ENCODE results near the gene SPEN.
"Not testable (repeated sequence)": the region's sequence is repeated elsewhere in the genome, so short reads cannot be mapped to it uniquely, and the experiment has no call there.

The SPEN gene

DNA sequence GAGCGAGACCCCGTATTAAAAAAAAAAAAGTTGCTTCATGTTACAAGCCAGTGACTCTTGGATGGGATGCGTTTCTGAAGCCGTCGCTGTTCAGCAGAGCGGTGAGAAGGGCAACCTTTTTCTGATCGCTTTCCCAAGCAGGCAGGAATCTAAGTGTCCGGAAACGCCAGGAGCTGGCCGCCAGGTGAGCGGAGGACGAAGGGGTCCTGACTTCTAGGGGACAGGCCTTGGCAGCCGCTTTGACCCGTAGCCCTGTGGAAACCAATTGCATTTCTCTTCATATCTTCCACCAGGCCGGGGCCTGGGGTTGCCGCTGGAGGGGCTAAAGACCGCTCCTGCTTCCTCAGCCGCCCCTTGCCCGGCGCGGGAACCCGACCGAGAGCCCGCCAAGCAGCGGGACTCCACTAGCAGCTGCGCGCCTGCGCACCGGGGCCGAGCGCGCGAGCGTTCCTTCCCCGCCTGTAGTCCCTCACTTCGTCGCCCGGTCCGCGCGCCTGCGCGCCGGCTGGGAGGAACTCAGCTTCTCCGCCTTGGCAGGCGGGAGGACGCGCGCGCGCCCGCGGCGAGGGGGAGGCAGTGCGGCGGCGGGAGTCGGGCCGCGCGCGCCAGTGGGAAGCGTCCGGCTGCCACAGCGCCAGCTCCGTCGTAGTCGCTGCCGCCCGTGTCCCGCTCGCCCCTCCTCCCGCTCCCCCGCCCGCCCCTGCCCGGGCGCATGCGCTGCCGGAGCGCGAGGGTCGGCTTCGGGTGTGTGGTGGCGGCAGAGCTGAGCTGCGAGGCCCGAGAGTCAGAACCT, at the start of gene SPEN:
TSS of gene SPEN (plus strand) at position 608 of the 793 bp plus-strand sequence. CDS start 361 bp downstream, outside the sequence.
- DNase-seq (ENCODE audit: low spot score), result peak; percentile 98

DNA sequence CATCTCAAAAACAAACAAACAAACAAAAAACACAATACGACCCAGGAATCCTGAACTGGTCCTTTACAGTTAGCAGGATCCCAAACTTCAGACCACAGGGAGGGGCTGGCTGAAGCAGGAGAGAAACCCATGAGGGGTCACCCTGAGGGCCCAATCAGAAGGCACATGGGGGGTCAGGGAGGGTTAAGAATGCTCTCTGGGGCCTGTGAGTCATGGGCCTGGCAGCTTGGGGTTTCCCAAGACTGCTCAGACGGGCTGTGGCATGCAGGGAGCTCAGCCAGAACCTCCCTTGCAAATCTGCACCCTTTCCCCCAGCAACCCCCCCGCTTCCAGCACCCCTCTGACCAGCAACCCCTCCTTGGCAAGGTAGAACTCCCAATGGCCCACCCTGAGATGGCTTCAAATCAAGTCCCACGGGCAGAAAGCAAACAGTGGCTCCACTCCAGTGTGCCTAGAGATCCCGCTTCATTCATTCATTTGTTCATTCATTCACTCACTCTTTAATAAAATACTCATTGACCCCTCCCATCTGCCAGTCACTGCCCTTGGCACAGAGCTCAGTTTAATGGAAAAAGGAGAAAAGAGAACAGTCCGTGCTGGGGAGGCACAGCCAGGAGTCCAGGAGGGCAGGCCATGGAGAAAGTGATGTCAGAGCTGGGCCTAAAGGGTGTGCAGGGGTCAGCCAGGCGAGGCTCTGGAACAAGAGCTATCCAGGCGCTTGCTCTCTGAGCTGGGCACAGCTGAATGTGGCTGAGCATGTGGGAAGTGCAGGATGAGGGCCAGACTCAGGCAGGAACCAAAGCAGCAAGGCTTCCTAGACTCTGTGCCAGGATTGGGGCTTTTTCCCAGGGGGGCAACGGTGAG, 48.3 kb upstream of the SPEN start:
- peak; percentile 95 for DNase-seq (ENCODE audit: low spot score)

GRCh38 chr1:15799928-15800835, 47.3 kb upstream of the SPEN start:
- peak; percentile 60 for DNase-seq (ENCODE audit: low spot score)

DNA sequence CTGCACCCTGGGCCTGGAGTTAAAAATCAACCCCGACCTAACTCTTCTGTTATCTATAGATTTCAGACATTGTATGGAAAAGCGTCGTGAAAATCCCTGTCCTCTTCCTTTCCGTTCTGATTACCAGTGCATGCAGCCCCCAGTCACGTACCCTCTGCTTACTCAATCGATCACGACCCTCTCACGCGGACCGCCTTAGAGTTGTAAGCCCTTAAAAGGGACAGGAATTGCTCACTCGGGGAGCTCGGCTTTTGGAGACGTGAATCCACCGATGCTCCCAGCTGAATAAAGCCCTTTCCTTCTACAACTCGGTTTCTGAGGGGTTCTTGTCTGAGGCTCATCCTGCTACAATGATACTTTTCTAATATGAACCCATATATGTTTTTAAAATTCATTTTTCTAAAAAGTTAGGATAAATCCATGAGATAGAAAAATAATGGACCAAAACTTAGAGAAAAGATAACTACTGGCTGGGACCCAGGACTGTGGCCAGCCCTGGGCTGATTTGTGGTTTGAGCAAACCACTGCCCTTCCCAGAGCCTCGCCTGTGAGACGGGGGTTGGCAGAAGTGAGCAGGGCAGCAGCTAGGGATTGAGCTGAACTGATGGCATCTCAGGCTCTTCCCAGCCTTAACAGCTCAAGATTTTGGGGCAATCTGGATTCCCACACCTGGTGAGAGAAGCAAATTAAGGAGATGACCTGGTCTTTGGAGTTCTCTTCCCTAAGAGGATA, 45.1 kb upstream of the SPEN start:
- DNase-seq (ENCODE audit: low spot score), result peak; percentile 51

GRCh38 chr1:15803380-15803779, 44.1 kb upstream of the SPEN start:
- DNase-seq (ENCODE audit: low spot score), result no peak

DNA sequence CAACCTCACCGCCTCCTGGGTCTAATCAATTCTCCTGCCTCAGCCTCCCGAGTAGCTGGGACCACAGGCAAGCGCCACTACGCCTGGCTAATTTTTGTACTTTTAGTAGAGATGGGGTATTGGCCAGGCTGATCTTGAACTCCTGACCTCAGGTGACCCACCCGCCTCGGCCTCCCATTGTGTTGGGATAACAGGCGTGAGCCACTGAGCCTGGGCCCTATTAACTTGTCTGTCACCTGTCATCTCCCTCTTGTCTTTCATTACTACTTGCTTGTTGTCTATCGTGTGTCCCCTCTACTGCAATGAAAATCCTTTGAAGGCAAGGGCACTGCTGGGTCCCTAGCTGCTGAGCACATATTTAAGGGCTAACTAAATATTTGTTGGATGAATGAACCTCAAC, 43.4 kb upstream of the SPEN start:
- DNase-seq (ENCODE audit: low spot score), result no peak

- DNase-seq (ENCODE audit: low spot score), result no peak
These were observed 40.4 kb upstream of the SPEN start for GRCh38 chr1:15807121-15807520.

DNA sequence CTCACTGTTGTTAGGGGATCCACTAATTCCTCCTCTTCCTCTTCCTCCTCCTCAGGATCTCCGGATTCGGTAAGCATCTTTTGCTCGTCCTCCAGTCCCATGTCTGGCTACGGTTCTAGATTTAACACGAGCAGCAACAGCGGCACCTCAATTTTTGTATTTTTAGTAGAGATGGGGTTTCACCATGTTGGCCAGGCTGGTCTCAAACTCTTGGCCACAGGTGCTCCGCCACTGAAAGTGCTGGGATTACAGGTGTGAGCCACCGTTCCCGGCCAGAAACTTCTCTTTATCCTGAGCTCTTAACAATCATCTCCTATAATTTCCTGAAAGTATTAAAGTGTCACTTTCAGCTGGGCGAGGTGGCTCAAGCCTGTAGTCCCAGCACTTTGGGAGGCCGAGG, 40.0 kb upstream of the SPEN start, which contains the start of gene UQCRHL:
TSS of gene UQCRHL (minus strand) at position 101 of the 400 bp plus-strand sequence. CDS start at position 101, 0 bp downstream.
- DNase-seq (ENCODE audit: low spot score), result not testable (repeated sequence)

DNA sequence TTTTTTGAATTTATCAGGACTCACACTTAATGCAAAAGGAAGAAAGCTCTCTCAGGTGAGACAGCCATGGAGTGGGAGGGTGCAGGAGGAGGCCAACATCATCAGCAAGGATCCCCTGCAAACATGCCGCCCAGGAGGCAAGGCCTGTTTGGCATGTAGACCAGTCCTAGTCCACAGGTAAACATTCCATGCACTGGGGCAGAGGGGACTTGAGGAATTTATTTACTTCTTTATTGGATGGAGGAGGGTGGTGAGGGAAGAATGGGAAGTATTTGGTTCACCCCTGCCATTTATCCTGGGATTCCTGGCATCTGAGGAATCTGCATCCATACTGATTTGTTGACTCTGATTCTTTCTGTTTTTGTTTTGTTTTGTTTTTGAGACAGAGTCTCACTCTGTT, 38.6 kb upstream of the SPEN start:
- DNase-seq (ENCODE audit: low spot score), result no peak

GRCh38 chr1:15810073-15810472, 37.4 kb upstream of the SPEN start:
- no peak for DNase-seq (ENCODE audit: low spot score)

GRCh38 chr1:15816674-15817073, 30.8 kb upstream of the SPEN start:
- DNase-seq (ENCODE audit: low spot score), result peak; percentile 18

DNA sequence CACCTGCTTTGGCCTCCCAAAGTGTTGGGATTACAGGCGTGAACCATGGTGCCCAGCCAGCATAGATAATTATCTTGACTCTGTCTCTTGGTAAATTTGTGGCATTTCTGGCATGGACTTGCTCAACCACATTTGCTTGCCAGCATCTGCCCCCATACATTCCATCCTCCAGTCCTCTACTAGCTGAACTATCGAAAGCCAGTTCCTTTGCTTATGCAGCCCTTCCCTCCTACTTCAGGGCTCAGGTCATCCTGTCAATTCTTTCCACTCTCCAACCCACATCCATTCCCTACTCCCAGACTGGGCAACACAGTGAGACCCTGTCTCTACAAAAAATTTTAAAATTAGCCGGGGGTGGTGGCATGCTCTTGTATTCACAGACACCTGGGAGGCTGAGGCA, 27.0 kb upstream of the SPEN start:
- DNase-seq (ENCODE audit: low spot score), result peak; percentile 30

DNA sequence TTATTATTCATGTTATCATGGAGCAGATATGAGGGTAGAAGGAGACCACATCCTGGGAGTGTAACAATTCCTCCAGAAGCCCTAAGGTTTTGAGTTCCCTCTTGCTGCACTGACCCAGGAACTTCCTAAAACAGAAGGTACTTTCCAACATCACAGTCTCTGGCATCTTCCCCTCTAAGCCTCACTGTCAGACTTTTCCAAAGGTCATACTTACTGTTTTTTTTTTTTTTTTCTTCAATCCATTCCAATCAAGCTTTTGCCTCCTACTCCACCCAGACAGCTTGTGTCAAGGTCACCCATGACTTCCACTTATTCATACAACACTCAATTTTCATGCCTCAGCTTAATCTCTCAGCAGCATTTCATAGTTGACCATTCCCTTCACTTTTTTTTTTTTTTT, 21.7 kb upstream of the SPEN start:
- DNase-seq (ENCODE audit: low spot score), result peak; percentile 20

DNA sequence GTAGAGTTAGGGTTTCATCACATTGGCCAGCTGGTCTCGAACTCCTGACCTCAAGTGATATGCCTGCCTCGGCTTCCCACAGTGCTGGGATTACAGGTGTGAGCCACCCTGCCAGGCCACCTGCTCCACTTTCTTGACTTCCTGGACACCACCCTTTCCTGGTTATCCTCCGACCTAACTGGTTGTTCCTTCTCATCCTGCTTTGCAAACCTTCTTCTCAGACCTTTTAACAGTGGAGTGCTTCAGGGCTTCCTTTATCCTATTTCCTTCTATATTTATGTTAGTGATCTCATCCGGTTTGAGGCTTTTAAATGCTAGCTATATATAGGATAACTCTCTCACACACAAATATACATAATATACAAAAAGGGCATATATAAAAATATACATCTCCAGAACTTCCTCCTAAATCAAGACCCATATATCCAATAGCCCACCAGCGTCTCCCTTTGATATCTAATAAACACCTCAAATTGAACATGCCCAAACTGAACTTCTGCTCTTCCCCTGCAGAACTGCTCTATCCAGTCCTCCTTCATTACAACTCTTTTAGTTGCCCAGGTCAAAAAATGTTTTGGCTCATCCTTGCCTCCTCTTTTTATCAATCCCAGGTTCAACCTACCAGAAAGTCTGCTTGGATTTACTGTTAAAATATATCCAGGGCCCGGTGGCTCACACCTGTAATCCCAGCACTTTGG, 20.5 kb upstream of the SPEN start:
- DNase-seq (ENCODE audit: low spot score), result no peak

DNA sequence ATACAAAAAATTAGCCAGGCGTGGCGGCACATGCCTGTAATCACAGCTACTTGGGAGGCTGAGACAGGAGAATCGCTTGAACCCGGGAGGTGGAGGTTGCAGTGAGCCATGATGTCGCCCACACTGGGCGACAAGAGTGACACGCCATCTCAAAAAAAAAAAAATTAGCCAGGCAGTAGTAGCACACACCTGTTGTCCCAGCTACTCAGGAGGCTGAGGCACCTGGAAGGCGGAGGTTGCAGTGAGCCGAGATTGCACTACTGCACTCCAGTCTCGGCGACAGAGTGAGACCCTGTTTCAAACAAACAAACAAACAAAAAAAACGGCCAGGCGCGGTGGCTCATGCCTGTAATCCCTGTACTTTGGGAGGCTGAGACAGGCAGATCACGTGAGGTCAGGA, 19.9 kb upstream of the SPEN start:
- DNase-seq (ENCODE audit: low spot score), result not testable (repeated sequence)

- DNase-seq (ENCODE audit: low spot score), result not testable (repeated sequence)
These were observed 18.6 kb upstream of the SPEN start for GRCh38 chr1:15828931-15829330.

DNA sequence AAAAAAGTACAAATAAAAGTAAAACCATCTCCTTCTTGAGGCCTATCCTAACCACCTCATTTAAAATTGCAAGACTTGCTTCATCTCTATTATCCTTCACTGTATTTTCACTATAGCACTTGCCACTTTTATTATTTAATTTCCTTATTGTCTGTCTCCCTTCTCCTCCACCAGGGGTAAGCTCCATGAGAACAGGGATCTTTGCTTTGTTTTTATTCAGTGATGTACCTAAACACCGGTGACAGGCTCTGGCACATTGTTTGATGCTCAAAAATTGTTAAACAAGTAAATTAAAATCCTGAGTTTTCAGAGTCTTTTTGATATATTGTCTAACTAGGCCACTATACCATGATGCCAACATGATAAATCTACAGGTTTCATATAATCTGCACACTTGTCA, 17.2 kb upstream of the SPEN start:
- no peak for DNase-seq (ENCODE audit: low spot score)

DNA sequence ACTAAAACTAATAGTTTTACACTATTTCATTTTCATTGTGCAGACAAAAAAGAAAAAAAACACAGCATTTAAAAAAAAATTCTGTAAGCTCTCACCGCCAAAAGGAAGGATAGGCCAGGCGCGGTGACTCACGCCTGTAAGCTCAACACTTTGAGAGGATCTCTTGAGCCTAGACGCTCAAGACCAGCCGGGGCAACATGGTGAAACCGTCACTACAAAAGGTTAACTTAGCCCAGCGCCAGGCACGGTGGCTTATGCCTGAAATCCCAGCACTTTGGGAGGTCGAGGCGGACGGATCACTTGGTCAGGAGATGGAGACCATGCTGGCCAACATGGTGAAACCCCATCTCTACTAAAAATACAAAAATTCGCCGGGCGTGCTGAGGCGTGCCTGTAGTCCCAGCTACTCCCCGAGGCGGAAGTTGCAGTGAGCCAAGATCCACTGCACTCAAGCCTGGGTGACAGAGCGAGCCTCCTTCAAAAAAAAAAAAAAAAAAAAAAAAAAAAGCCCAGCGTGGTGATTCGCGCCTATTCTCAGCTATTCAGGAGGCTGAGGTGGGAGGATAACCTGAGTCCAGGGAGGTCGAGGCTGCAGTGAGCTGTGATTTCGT, 14.3 kb upstream of the SPEN start:
- DNase-seq (ENCODE audit: low spot score), result peak; percentile 40

- peak; percentile 75 for DNase-seq (ENCODE audit: low spot score)
These were observed 13.6 kb upstream of the SPEN start for GRCh38 chr1:15833842-15834405.
